GM18873 (cell line): ENCODE measurements around the gene DDX41.
"Not testable (repeated sequence)": the region's sequence is repeated elsewhere in the genome, so short reads cannot be mapped to it uniquely, and the experiment has no call there.

Source experiments
- ATAC-seq: cut with Tn5 transposase; IDR thresholded peaks from one replicate; pipeline ENCODE4 v1.9.1; 2021; ENCODE audit warnings: mild to moderate bottlenecking, moderate library complexity, moderate number of reproducible peaks; ENCODE audit not compliant: unreplicated experiment, low FRiP score

DDX41 gene

DNA sequence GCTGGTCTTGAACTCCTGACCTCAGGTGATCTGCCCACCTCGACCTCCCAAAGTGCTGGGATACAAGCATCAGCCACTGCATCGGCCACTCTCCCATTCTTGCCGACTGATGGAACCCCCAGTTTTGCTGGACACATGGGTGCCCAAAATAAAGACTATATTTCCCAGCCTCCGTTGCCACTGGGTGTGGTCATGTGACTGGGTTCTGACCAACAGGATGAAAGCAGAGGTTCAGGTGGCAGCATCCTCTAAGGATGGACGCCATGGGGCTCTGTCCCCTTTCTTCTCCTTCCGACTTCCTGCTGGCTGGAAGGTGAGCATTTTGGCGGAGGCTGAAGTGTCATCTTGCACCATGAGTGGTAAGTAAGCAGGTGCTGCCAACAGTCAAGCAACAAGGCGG, 29.6 kb downstream of the DDX41 start:
- ATAC-seq: no peak

DNA sequence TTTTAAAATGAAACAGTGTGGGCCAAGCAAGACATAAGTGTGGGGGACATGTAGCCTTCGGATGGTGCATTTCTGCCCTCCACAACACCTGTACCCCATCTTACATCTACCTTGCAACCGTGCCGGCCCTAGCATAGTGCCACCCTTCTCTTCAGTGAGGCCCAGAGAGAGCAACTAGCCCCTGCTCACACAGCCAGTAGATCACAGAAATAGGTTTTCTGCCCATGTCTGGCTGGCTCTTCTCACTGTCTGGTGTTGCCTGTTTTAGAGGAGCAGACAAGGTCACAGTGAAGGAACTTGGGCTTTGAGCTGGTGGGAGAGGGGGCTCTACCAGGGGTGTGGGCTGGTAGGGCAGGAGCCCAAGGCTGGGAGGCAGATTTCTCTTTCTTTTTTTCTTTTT, 30.5 kb downstream of the DDX41 start:
- no peak for ATAC-seq

- not testable (repeated sequence) for ATAC-seq
Observed at GRCh38 chr5:177485753-177486152, 31.0 kb downstream of the DDX41 start.

- ATAC-seq: no peak
Observed at GRCh38 chr5:177484902-177485549, 31.7 kb downstream of the DDX41 start.

DNA sequence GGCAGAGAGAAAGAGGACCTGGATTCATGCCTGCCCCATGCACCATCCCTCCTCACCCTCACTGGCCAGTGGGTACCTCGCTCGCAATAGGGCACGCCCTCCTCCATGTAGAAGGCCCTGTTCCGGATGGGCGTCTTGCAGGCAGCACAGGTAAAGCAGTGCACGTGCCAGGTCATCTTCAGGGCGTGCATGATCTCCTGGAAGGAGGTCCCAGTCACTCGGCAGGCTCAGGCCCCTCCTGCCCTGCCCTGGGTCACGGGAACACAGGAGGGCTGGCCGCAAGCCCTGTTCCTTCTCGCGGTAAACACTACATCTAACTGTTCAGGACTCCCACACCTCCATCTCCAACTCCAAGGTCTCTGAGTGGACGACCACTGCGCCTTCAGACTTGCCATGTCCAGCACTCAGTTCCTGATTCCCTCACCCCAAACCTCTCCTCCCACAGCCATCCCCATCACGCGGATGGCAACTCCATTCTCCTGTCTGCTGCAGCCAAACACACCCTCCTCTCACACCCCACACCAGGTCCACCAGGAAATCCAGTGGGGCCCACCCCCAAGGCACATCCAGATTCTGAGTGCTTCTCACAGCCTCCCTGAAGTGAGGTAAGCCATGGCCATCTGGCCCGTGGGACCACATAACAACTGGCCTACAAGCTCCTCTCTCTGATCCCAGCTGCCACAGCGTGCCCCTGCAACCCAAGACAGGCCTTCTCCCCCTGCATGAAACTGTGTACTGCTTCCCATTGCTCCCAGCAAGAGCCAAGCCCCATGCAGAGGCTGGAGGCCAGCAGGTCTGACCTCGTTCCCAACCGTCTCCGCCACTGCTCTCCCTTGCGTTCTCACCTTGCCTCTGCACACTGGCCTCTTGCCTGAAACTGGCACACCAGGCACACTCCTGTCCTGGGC, 32.5 kb downstream of the DDX41 start:
- no peak for ATAC-seq

GRCh38 chr5:177483042-177483441, 33.7 kb downstream of the DDX41 start:
- no peak for ATAC-seq

- no peak for ATAC-seq
Observed at GRCh38 chr5:177482359-177482795, 34.4 kb downstream of the DDX41 start.

DNA sequence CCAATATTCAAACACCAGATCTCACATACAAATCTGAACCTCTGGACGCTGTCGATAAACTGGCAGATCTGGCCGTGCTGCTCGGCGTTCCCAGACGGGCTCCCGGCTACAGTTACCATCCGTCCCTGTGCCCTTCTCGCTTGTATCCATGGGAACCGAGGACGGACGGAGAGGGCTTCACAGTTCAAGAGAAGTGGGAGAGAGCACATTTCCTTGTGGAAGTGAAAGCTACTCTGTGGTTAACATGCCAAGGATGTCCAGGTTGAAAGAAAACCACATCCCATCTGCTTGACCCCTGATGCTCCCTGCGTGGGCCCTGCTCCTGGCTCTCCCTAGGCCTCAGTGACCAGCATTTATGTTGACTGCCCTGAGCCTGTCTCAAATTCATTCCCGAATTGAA, 37.0 kb downstream of the DDX41 start:
- ATAC-seq: no peak

- ATAC-seq: no peak
Observed at GRCh38 chr5:177478711-177479646, 37.8 kb downstream of the DDX41 start.

DNA sequence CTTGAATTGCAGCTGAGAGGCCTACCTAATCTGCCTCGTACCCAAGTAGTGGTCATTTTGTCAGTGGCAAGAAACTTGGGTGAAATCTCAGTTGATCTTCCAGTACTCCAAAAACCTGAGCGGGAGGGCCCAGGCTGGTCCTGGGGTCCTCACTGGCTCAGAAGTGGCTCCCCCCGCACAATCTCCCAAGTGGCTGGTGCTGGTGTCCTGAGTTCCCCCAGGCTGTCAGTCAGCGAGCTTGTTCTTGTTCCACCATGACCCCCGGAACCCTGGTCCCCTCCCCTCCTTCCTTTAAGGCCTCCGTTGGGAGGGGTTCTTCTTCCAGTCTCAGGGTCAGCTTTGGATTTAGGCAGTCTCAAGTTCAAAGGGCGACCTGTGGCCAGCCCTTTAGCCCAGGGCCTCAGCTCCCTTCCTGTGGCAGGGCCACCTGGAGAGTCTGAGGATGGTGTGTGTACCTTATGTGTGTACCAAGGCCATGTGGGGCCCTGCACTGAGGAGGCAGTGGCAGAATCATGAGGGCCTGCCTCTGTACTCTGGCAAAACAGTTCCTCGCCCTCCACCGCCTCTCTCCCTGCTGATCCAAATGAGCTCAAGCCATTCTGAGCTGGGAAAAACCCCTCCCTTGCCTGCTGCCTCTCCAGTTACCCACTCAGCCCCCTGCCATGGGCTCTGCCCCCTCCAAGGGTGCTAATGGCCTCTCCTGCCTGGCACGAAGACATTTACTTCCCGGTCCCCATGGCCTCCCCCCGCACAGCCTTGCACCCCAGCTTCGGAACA, 38.9 kb downstream of the DDX41 start:
- no peak for ATAC-seq

DNA sequence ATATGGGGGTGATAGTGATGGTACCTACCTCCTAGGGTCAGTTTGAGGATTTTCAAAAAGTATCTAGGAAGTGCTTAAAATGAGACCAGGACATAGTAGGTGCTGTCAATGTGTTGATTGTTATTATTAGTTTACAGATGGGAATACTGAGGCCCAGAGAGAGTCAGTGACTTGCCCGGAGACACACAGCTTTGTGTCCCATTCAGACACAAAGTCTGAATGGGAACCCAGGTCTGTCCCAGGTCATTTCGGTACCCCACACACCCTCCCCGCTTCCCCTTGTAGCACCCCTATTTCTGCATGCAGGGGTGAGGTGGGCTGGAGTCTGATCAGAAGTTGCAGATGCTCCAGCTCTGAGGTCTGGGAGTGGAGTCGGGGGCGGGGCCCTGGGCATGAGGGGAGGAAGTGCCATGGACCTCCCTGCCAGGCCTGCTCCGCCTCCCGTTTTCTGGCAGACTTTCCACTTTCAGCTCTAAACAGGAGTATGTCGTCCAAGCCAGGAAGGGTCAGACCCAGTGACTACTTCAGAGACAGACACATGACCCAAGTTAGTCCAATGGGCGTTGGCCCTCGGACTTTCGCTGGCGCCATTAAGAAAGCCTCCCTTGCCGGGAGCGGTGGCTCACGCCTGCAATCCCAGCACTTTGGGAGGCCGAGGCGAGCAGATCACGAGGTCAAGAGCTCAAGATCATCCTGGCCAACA, 40.1 kb downstream of the DDX41 start:
- ATAC-seq: no peak

- no peak for ATAC-seq
Observed at GRCh38 chr5:177475563-177476427, 41.0 kb downstream of the DDX41 start.

GRCh38 chr5:177474846-177475562, 41.8 kb downstream of the DDX41 start:
- ATAC-seq: no peak

- no peak for ATAC-seq
Observed at GRCh38 chr5:177474002-177474476, 42.7 kb downstream of the DDX41 start.

DNA sequence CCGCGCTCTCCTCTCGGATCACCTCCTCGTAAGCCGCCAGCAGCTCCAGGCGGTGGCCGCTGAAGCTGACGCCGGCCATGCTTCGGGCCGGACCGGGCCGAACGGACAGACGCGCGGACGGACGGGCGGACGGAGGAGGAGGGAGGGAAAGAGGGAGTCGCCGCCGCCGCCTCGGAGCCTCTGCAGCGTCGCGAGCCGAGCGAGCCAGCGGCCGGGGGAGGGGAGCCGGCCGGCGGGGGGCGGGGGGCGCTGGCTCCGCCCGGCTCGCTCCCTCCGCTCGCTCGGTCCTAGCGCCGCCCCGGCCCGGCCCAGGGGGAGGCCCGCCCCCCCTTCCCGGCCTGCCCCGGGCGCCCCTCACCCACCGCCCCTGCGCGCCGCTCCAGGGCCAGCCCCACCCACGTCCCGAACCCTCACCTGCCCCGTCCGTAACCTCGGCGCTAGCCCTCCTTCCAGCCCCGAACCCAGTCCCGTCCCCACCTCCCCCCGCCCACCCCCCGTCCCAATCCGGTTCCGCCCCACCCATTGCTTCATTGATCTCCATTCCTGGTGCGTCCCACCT, 43.2 kb downstream of the DDX41 start, which contains the start of gene DBN1:
DBN1 (minus strand) TSS at position 192 of the 559 bp plus-strand sequence; CDS start at position 79, 113 bp downstream.
- no peak for ATAC-seq

DNA sequence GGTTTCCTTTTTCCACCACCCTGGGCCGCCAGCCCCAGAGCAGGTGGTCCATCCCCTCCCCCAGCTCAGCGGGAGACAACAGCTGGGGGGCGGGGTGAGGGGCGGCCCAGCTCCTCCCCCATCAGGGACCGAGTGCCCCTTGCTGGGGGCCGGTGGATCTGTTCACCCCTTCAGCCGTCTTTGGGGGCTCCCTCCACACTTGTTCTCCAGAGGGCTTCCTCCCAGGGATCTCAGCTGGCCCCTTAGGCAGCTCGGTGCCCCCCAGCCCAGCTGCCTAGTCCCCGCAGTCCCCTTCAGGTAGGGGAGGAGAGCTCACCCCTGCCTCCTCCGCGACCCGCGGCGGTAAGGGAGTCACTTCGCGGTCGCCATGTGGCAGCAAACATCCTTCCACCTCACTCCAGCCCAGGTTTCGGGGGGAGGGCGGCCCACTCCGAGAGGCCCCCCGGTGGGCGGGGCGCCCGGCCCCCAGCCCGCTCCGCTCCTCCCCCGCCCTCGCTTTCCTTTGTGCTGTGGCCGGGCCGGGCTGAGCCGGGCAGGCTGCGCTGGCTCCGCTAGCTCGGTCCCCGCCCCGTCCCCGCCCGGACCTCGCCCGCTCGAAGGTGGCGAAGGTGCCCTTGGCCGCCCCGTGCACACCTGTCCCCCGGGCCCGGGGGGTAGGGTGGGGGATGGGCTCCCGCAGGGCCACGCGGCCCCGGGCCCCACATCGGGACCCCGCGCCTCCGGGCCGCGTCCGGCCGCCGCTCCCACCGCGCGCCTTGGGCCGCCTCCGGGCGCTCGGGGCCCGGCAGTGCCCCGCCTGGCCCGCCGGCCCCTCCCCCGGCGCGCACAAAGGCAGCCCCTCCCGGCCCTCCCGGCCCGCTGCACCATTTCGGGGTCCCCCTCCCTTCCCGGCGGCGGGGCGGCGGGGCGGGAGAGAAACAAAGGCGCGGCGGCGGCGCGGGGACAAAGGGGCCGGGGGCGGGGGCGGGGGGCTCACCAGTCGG, 44.0 kb downstream of the DDX41 start:
- no peak for ATAC-seq
